ENCODE data around the gene TBX19.

GRCh38 chr1:168303716-168304540 is 23.3 kb downstream of the TBX19 start:
- TF ChIP-seq CTCF (IDR thresholded peaks at IDR 0.05) = no peak
- TF ChIP-seq POLR2A (IDR thresholded peaks at IDR 0.05) = no peak

Data from testis (tissue), 2 donors.